Bronchial epithelial cell (primary cell): ENCODE results near the gene CADM1. TPM values are rescaled to one million over a fixed set of nuclear protein-coding genes. Genes with fewer than 3 reads are reported as not detected.
A peak's percentile ranks its signal among the peaks of the same experiment; 100 is the strongest.

Experiments used
- DNase-seq: peaks from one replicate; pipeline ENCODE4 v3.0.0-alpha.2; 2010; ENCODE audit warnings: low read depth
- FAIRE-seq: peaks from 2 replicates; lab custom pipeline; 2011; peaks lifted over from hg19 to GRCh38; lab: Jason Lieb, UNC
- H3K27me3 ChIP-seq: 2 replicates; pipeline ENCODE4 v1.5.1; 2011; ENCODE audit warnings: low read length; ENCODE audit not compliant: control insufficient read depth, insufficient read depth
- H3K36me3 ChIP-seq: 2 replicates; pipeline ENCODE4 v1.5.1; 2011; ENCODE audit warnings: low read length; ENCODE audit not compliant: control insufficient read depth, insufficient read depth
- H3K4me3 ChIP-seq: 2 replicates; pipeline ENCODE4 v1.5.1; 2011; ENCODE audit warnings: mild to moderate bottlenecking, low read depth, low read length, control low read depth
- total RNA-seq: library from RNA; depleted of rRNA; stranded (reverse); fragments of >200 nt; gene quantifications from 2 replicates; pipeline ENCODE4 v1.2.1, GENCODE V29; 2014
- TF ChIP-seq, protein P1 (sequence below): IDR thresholded peaks from 2 replicates; pipeline ENCODE4 v1.5.1; 2011; ENCODE audit warnings: mild to moderate bottlenecking, moderate library complexity, low read length, control low read depth, inconsistent platforms; ENCODE audit not compliant: insufficient read depth, severe bottlenecking

CADM1 gene
- total RNA-seq, 1 donor from 2014 or later: 1.6 TPM

DNA sequence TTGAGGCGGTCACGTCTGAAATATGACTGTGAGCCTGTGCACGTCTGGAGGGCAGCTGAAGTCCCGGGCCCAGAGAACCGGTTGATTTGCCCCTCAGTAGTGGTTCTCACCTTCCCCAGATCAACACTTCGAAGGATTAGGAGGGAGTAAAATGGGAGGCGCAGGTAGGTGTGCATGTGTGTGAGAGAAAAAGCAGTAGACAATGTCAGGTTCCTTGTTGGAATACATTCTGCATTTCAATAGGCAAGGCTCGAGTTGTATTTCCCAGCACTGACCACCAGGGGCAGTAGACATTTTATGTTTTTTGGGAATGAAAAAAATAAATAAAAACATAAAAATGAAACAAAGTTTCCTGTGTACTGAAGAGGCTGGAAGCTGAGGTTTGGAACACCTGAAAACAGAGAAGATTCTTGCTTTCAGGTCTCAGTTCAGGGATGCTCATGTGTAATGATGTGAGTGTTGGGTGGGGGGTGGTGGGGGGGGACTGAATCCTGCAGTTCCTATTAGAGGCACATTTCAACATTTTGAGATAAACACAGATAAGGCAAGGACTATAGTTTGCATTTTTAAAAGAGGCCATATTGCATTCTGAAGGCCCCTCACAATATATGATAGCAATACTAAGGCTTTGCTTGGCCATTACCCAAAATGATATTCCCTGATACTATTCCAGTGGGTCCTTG lies 333.9 kb downstream of the CADM1 start:
- Histone ChIP-seq H3K27me3 (no peaks in the 10 kb centered on the region), H3K36me3 (no peaks in the 10 kb centered on the region), H3K4me3 (no peak overlapping the region)
- no peak for FAIRE-seq
- peak; percentile 36 for DNase-seq
- TF ChIP-seq, protein P1, sequence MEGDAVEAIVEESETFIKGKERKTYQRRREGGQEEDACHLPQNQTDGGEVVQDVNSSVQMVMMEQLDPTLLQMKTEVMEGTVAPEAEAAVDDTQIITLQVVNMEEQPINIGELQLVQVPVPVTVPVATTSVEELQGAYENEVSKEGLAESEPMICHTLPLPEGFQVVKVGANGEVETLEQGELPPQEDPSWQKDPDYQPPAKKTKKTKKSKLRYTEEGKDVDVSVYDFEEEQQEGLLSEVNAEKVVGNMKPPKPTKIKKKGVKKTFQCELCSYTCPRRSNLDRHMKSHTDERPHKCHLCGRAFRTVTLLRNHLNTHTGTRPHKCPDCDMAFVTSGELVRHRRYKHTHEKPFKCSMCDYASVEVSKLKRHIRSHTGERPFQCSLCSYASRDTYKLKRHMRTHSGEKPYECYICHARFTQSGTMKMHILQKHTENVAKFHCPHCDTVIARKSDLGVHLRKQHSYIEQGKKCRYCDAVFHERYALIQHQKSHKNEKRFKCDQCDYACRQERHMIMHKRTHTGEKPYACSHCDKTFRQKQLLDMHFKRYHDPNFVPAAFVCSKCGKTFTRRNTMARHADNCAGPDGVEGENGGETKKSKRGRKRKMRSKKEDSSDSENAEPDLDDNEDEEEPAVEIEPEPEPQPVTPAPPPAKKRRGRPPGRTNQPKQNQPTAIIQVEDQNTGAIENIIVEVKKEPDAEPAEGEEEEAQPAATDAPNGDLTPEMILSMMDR: peak; percentile 52

- DNase-seq: no peak
- TF ChIP-seq, protein P1: no peak
- Histone ChIP-seq H3K36me3 (no peaks in the 10 kb centered on the region), H3K27me3 (no peaks in the 10 kb centered on the region), H3K4me3 (no peak overlapping the region)
- FAIRE-seq: no peak
Observed at GRCh38 chr11:115169251-115169650, 335.0 kb downstream of the CADM1 start.

- FAIRE-seq (no peak), DNase-seq (no peak)
- Histone ChIP-seq H3K4me3 (no peak overlapping the region), H3K36me3 (no peaks in the 10 kb centered on the region), H3K27me3 (no peaks in the 10 kb centered on the region)
- TF ChIP-seq, protein P1: no peak
Observed at GRCh38 chr11:115168686-115169085, 335.5 kb downstream of the CADM1 start.

- H3K36me3 ChIP-seq: no peaks in the 10 kb centered on the region
- FAIRE-seq (no peak), DNase-seq (peak; percentile 19)
- no peak overlapping the region for H3K4me3 ChIP-seq
- H3K27me3 ChIP-seq: no peaks in the 10 kb centered on the region
- TF ChIP-seq, protein P1: no peak
Observed at GRCh38 chr11:115168229-115168671, 336.0 kb downstream of the CADM1 start.

GRCh38 chr11:115167456-115167855 lies 336.8 kb downstream of the CADM1 start:
- no peak for DNase-seq
- no peaks in the 10 kb centered on the region for H3K36me3 ChIP-seq
- no peaks in the 10 kb centered on the region for H3K27me3 ChIP-seq
- FAIRE-seq: no peak
- no peak overlapping the region for H3K4me3 ChIP-seq
- TF ChIP-seq, protein P1: no peak

DNA sequence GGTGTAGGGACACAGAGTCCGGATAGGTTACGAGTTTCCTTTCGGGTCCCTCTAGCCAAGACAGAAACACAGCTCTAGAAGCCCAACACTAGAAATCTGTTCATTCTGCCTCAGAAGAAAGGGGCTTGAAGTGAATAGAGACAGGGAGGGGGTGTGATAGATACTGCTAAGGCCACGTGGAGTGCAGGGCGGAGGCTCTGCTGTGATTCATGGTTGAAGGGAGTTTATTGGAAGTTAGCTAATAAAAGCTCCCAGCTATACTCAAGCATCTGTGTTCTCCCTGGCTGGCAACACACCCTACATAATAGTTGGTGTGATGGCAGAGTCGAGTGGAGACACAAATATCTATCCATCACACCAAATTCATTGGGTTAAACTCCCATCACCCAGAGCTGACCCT lies 337.4 kb downstream of the CADM1 start:
- TF ChIP-seq, protein P1: no peak
- DNase-seq (peak; percentile 15), FAIRE-seq (no peak)
- no peak overlapping the region for H3K4me3 ChIP-seq
- no peaks in the 10 kb centered on the region for H3K36me3 ChIP-seq
- H3K27me3 ChIP-seq: no peaks in the 10 kb centered on the region
